GM18505 (cell line): ENCODE measurements around the gene DNAH17.

Experiments used
- ATAC-seq: cut with Tn5 transposase; IDR thresholded peaks from one replicate; pipeline ENCODE4 v1.9.1; 2021; ENCODE audit not compliant: unreplicated experiment
- POLR2A ChIP-seq: IDR thresholded peaks from 4 replicates; pipeline ENCODE4 v1.6.1; 2011; ENCODE audit warnings: borderline replicate concordance; ENCODE audit not compliant: insufficient read depth, insufficient read length; ENCODE audit errors: extremely low read depth

The DNAH17 gene

GRCh38 chr17:78528541-78528940 is 48.7 kb downstream of the DNAH17 start:
- no peak for ATAC-seq
- no peak for TF ChIP-seq POLR2A

DNA sequence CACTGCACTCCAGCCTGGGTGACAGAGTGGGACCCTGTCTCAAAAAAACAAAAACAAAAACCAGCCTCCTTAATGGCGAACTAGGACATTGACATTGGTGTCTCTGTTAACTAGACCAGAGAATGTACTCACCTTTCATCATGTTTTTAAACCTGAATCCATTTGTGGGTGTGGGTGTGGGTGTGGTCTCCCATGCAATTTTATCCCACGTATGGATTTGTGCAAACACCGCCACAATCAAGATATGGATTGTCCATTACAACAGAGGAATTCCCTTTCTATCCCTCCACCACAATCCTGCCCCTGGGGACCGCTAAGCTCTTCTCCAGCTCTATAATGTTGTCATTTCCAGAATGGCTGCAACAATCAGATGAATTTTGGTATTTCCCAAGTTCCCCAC is 49.9 kb downstream of the DNAH17 start:
- TF ChIP-seq POLR2A = no peak
- ATAC-seq = no peak

- no peak for TF ChIP-seq POLR2A
- no peak for ATAC-seq
Observed at GRCh38 chr17:78526231-78527025, 50.8 kb downstream of the DNAH17 start.

DNA sequence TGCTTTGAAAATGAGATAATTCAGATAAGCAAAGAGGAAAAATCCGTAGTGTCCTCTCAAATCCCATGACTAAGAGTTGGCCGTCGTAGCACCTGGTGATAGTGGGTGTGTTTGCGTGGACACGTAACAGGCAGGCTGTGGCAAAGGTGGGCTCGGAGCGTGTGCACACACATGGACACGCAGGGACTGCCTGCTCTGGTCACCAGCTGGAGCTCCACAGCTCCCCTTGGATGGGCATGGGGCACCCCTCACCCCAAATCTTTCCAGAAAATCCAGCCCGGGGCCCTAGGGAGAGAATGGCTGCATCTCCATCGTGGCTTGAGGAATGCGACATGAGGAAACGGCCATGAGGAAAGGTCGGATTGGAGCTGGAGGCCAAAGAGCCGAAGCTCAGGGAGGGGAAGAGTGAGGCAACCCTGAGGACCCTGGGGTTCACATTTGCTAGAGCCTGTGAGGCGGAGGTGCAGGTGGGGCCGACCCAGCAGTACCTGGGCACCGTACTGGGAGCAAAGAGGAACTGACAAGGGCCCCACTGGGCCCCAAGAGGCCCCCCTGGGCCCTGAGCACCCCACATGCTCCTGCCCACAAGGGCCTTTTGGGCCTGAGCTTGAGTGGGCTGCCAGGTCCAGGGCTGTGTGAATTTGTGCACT is 51.6 kb downstream of the DNAH17 start:
- TF ChIP-seq POLR2A = no peak
- ATAC-seq = no peak

DNA sequence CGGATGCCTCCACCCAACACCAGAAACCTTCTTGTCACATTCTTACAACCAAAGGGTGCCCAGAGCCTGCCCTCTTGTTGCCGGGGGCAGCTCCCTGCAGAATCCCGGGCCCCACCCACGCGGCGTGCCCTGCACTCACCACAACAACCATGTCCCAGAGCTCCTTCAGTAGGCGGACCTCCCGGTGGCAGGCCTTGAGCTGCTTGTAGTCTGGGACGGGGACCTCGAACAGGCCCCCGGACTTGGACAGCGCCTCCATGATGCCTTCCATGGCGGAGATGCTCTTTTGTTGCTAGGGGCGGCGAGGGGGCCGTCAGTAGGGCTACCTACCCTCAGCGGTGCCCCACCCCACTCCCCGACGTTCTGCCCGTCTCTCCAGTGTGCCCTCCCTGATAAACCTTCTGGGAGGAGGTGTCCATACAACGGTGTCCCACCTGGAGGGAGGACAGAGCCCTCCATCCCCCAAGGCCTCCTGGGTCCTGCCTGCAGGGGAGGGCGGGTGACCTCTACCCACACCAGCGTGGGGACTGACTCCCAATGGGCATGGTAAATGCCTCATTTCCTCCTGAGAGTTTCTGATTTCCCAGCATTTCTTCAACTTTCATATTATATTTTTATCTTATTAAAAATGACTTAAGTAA is 52.2 kb downstream of the DNAH17 start:
- no peak for ATAC-seq

DNA sequence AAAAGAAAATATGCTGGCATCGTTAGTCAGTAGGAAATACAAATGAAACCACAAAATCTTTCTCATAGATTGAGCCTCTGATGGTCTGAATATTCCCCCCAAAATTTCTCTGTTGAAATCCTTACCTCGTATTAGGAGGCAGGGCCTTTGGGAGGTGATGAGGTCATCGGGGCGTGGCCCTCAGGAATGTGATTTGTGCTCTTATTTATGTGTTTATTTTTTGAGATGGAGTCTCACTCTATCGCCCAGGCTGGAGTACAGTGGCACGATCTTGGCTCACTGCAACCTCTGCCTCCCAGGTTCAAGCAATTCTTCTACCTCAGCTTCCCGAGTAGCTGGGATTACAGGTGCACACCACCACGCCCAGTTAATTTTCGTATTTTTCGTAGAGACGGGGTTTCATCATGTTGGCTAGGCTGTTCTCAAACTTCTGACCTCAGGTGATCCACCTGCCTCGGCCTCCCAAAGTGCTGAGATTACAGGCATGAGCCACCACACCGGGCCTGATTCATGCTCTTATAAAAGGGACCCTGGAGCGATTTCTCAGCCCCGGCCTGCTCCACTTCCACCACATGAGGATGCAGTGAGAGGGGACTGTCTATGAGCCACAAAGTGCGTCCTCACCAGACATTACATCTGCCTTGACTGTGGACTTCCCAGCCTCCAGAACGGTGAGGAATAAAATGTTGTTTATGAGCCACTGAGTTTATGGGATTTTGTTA is 53.1 kb downstream of the DNAH17 start:
- ATAC-seq = no peak

More for the DNA sequence above, 52.2 kb downstream of the DNAH17 start:
- no peak for TF ChIP-seq POLR2A

GRCh38 chr17:78522031-78522809 is 55.0 kb downstream of the DNAH17 start:
- no peak for TF ChIP-seq POLR2A
- ATAC-seq = no peak

More for the DNA sequence above, 53.1 kb downstream of the DNAH17 start:
- no peak for TF ChIP-seq POLR2A

DNA sequence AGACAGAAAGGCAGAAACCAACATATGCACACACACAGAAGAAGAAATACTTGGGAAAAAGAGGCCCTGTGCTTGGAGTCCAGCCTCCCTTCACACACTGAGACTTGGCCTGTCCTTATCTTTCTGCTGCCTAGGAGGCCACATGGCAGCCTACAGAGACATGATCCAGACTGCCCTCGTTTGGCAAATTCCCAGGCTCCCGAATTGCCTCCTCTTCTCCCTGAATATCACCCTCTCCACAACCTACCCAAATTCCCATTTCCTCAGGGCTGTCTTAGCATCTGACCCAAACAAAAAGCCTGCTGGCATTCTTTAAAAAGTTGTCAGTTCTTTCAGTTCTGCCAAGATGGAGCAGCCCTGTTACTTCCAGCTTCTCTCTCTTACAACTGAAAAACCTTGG is 59.8 kb downstream of the DNAH17 start:
- no peak for ATAC-seq
- TF ChIP-seq POLR2A = no peak

DNA sequence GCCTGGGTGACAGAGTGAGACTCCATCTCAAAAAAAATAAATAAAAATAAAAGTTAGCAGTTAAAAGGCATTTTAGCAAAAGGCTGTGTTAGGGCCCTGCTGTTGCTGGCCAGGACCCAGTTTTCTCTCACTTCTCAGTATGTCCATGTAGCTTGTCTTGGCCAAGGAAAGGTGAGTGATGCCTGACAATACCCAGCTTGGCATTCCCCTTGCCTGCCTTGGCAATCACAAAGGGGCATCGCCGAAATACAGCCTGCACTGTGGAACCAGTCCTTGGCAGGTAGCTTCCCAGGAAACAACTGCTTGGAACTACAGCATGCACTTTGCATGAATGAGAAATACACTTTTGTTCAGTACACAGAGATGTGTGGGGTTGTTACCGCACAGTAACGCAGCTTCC is 61.7 kb downstream of the DNAH17 start:
- no peak for TF ChIP-seq POLR2A
- no peak for ATAC-seq

GRCh38 chr17:78514521-78514920 is 62.7 kb downstream of the DNAH17 start:
- no peak for ATAC-seq
- no peak for TF ChIP-seq POLR2A

DNA sequence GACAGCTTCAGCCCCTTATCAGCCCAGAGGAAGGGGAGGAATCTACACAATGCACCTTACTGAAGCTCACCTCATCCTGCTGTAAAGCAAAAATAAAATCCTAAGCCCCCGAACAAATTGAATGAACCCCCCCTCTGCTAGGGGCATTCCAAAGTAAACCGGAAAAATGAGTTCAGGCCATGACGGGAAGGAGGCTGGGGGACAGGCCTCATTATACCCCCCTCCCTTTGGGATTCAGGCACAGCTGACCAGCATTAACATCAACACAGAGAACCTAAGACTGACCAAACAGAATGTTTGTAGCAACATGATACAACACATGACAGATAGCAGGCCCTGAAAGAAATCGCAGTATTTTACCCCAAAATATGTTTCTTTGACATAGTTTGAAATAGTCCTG is 64.2 kb downstream of the DNAH17 start:
- TF ChIP-seq POLR2A = no peak
- ATAC-seq = no peak
